HUES48 (cell line): ENCODE results near the gene GNGT1.

ENCODE experiments used
- H3K27ac ChIP-seq: one replicate; pipeline ENCODE4 v1.7.0; 2013; ENCODE audit warnings: low read depth, low read length, inconsistent platforms
- H3K27me3 ChIP-seq: 2 replicates; pipeline ENCODE4 v1.6.1; 2013; ENCODE audit warnings: mild to moderate bottlenecking, low read length; ENCODE audit not compliant: control insufficient read depth, insufficient read depth
- H3K36me3 ChIP-seq: 2 replicates; pipeline ENCODE4 v1.6.1; 2013; ENCODE audit warnings: low read length; ENCODE audit not compliant: control insufficient read depth, insufficient read depth
- H3K4me1 ChIP-seq: 2 replicates; pipeline ENCODE4 v1.6.1; 2013; ENCODE audit warnings: mild to moderate bottlenecking, low read length; ENCODE audit not compliant: control insufficient read depth, insufficient read depth
- H3K4me3 ChIP-seq: 2 replicates; pipeline ENCODE4 v1.5.1; 2013; ENCODE audit warnings: mild to moderate bottlenecking, low read depth, low read length
- H3K9ac ChIP-seq: 2 replicates; pipeline ENCODE4 v1.6.1; 2013; ENCODE audit warnings: mild to moderate bottlenecking, low read depth, low read length, moderate library complexity
- H3K9me3 ChIP-seq: 2 replicates; pipeline ENCODE4 v1.6.1; 2013; ENCODE audit warnings: low read length; ENCODE audit not compliant: control insufficient read depth, insufficient read depth

GNGT1 gene

DNA sequence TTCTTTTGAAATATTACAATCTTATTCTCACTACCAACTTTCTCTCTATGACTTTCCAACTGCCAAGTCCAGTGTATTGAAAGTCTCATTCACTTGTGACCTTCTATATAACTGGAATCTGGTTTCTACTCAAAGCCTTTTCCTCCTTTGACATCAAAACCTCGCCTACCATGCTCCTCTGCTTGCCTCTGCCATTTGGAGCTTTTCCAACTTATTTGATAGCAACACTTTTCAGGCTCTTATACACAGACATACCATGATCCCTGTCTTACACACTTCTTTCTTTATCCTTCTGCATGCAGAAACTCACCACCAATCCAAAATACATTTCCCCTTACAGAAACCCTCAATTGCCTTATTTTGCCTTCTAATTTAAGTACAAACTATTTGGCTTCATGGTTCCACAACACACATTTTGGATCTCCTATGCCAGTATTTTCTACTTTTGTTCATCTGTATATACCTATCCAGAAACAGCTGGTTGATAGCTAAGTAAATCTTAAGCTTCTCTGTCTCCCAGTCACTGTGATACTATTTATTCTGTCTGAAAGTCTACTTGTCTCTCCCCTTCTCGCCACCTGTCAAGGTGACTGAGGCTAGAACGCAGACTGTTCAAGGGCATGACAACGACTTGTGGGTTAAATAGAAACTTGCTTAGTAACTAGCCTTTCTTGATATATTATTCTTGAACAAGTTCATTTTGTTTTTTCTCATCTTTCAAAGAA lies 37.6 kb downstream of the GNGT1 start:
- Histone ChIP-seq H3K9me3 (no peaks in the 10 kb centered on the region), H3K4me1 (no peaks in the 10 kb centered on the region), H3K9ac (no peak overlapping the region)

DNA sequence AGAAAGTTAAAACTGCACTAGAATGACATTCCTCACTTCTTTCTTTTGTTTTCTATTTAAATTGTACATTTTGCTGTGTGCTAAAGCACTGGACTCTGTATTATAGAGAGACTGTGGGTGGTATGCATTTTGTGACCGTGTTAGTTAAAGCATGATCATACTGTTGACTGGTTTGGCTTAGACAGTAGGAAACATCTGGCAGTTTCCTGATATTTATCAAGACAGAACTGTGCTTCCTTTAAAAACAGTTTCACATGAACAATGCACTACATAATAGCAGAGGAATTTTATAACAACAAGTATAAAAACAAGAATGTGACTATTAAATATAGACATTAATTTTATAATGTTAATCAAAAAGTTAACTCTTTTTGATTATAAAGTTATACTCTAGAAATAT lies 38.3 kb downstream of the GNGT1 start:
- Histone ChIP-seq H3K36me3 (no peaks in the 10 kb centered on the region), H3K27ac (no peak overlapping the region), H3K9ac (no peak overlapping the region), H3K4me1 (no peaks in the 10 kb centered on the region), H3K9me3 (no peaks in the 10 kb centered on the region), H3K27me3 (no peaks in the 10 kb centered on the region), H3K4me3 (no peak overlapping the region)

More for the DNA sequence above, 37.6 kb downstream of the GNGT1 start:
- Histone ChIP-seq H3K27me3 (no peaks in the 10 kb centered on the region), H3K36me3 (no peaks in the 10 kb centered on the region), H3K4me3 (no peak overlapping the region), H3K27ac (no peak overlapping the region)

DNA sequence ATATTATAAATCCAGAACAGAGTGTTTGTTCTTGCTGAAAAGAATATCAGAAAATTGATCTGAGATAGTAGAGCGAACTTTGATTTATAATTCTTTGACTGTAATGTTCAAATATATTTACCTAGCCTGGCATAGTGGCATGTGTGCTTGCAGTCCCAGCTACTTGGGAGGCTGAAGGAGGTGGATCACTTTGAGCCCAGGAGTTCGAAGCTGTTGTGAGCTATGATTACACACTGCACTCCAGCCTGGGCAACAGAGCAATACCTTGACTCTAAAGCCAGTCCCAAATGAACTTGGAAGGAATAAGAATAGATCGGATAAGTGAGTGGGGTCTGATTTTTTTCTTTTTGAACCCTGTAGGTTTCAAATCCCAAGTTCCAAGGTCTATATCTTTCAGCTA lies 38.7 kb downstream of the GNGT1 start:
- Histone ChIP-seq H3K9me3 (no peaks in the 10 kb centered on the region), H3K36me3 (no peaks in the 10 kb centered on the region), H3K9ac (no peak overlapping the region), H3K4me1 (peaks cover 2% of the 10 kb centered on the region; the same call in 1 of the 2 replicates), H3K27me3 (no peaks in the 10 kb centered on the region), H3K27ac (no peak overlapping the region), H3K4me3 (no peak overlapping the region)

DNA sequence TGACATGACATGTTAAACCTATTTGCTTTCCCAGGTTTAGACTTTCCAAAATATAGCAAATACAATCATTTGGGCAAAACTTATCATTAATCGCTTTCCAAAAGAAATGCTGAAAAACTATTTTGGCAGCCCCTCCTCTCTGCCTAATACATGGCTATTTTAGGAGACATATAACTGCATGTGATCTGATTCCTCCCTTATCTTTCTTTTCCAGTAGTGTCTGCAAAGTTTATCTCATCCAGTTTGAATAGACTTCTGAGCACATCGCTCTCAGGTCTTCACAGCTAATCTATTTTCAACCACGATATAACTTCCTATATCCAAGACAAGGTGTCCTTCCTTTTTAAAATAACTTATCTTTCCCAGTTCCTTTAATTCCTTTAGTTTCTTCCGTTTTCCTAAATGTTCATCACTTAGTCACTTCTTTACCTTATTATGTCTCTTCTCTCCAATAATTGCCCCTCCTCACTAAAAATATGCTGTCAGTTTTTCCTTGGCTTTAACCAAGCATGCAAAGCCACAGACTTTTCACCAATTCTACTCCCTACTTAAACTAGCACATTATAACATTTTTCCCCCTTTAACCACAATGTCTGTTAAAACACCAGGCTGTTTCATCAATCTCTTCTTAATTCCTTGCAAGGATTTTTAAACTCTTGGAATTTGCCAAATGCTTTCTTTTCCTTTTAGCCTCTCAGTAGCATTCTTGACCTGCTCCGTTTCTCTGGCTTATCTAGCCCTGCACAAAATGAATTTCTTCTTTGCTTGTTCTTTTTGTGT lies 39.6 kb downstream of the GNGT1 start:
- no peak overlapping the region for H3K4me3 ChIP-seq
- H3K9ac ChIP-seq, result no peak overlapping the region
- no peaks in the 10 kb centered on the region for H3K27me3 ChIP-seq
- no peak overlapping the region for H3K27ac ChIP-seq
- peaks cover 5% of the 10 kb centered on the region; the same call in 1 of the 2 replicates for H3K4me1 ChIP-seq
- H3K36me3 ChIP-seq, result no peaks in the 10 kb centered on the region
- H3K9me3 ChIP-seq, result no peaks in the 10 kb centered on the region

DNA sequence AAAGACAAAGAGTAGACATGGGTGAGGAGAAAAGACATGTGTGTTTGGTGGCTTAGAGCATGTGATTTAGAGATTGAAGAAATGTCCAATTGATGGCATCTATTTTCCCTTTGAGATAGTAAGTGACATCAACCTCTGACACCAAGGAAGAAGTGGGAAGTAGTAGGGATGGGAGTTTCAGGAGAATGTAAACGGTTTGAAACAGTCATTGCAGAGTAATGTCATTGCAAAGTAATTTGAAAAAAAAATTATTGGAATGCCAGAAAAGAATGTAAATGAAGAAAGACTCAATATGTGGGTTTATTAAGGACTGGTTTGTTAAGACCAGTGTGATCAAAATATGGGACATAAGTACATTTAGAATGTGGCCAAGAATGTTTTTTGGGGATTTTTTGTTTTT lies 41.7 kb downstream of the GNGT1 start:
- Histone ChIP-seq H3K27ac (no peak overlapping the region), H3K9ac (no peak overlapping the region), H3K9me3 (no peaks in the 10 kb centered on the region), H3K4me1 (peaks cover 5% of the 10 kb centered on the region; the same call in 1 of the 2 replicates), H3K4me3 (no peak overlapping the region), H3K36me3 (no peaks in the 10 kb centered on the region), H3K27me3 (no peaks in the 10 kb centered on the region)

DNA sequence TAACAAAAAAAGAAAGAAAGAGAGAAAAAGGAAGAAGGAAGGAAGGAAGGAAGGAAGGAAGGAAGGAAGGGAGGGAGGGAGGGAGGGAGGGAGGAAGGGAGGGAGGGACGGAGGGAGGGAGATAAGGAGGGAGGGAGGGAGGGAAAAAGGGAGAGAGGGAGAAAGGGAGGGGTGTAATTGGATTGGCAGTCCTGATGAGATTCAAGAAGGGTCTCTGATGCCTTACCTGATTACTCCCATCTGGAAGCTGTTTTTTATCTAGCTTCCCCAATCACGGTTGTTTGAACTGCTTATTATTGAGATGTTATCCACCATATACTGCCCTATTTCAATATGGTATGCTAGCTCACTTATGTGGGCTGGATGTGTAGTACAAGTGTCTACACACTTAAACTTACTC lies 42.5 kb downstream of the GNGT1 start:
- Histone ChIP-seq H3K4me3 (no peak overlapping the region), H3K36me3 (no peaks in the 10 kb centered on the region), H3K4me1 (peaks cover 5% of the 10 kb centered on the region; the same call in 1 of the 2 replicates), H3K9me3 (no peaks in the 10 kb centered on the region), H3K27ac (no peak overlapping the region), H3K27me3 (no peaks in the 10 kb centered on the region), H3K9ac (no peak overlapping the region)

DNA sequence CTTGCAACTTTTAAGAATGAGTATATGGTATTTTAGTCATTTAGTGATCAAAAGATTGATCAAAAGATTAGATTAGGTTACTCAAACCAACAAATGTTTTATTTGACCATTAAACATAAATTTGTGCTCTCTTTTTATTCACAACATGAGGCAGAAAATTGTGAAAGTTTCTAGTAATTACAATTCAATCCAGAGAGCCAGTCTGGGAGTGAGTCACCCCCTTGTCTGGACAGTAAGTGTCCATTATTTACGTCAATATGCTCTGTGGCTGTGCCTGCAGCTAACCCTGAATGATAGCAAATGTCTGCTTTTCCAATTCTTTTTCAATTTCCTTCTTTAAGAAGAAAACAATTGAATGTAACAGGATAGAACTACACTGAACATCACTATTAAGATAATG lies 43.1 kb downstream of the GNGT1 start:
- no peaks in the 10 kb centered on the region for H3K9me3 ChIP-seq
- no peaks in the 10 kb centered on the region for H3K27me3 ChIP-seq
- peaks cover 5% of the 10 kb centered on the region; the same call in 1 of the 2 replicates for H3K4me1 ChIP-seq
- H3K27ac ChIP-seq, result no peak overlapping the region
- no peaks in the 10 kb centered on the region for H3K36me3 ChIP-seq
- no peak overlapping the region for H3K9ac ChIP-seq
- H3K4me3 ChIP-seq, result no peak overlapping the region

DNA sequence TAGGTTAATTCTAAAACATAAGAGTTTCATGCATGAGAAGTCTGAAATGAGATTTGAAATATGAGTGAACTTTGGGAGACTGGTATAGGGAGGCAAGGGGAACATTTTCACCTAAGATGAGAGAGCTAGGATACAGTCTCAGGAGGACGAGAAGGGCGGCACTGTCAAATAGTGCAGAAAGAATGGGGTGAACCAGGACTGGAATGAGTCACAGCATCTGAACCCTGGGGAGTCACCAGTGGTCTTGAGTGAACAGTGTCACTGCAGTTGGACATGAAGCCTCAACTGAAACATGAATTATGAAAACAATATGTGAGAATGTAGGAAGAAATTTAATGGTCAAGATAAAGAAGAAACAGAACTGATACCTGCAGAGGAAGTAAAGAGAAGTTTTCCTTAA lies 48.9 kb downstream of the GNGT1 start:
- Histone ChIP-seq H3K4me1 (peaks cover under 1% of the 10 kb centered on the region; the same call in 1 of the 2 replicates), H3K36me3 (no peaks in the 10 kb centered on the region)

DNA sequence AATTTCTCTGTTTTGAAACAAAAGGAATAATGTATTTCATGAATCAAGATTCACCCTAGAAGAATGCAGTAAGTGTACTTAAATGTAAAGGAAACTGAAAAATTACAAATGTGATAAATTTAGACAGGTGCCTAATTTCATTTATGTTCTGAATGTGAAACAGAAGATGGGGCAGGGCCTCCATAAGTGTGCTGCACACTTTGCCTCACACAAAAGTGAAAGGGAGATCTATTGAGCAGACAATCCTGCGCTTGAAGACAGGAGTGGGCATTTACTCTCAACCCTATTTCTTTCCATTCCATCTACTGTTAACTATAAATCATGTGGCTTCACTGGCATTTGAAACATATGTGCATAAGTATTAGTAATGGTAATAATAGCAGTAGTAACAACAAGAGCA lies 51.4 kb downstream of the GNGT1 start:
- Histone ChIP-seq H3K27ac (no peak overlapping the region), H3K36me3 (no peaks in the 10 kb centered on the region), H3K9me3 (no peaks in the 10 kb centered on the region), H3K27me3 (no peaks in the 10 kb centered on the region), H3K4me3 (no peak overlapping the region), H3K9ac (no peak overlapping the region), H3K4me1 (no peaks in the 10 kb centered on the region)

More for the DNA sequence above, 48.9 kb downstream of the GNGT1 start:
- H3K27ac ChIP-seq, result no peak overlapping the region
- no peak overlapping the region for H3K9ac ChIP-seq
- no peaks in the 10 kb centered on the region for H3K9me3 ChIP-seq
- no peak overlapping the region for H3K4me3 ChIP-seq
- H3K27me3 ChIP-seq, result no peaks in the 10 kb centered on the region

DNA sequence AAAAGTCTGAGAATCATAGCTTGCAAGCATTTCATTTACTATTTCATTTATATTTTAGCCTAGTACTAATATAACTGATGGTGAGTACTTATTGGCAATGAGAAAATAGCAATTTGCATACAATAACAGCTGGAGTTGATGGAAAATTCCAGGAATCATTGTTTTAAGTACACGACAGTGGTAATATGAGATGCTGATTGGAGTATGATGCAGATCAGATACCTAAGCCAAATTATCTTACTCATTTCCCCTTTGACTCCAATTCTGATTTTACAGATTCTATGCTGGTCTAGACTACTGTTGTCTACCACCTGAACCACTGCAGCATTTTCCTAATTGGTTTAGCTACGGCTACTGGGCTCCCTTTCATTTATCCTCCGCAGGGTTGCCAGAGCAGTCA lies 51.8 kb downstream of the GNGT1 start:
- H3K4me3 ChIP-seq, result no peak overlapping the region
- no peaks in the 10 kb centered on the region for H3K27me3 ChIP-seq
- no peaks in the 10 kb centered on the region for H3K9me3 ChIP-seq
- H3K4me1 ChIP-seq, result no peaks in the 10 kb centered on the region
- H3K9ac ChIP-seq, result no peak overlapping the region
- no peak overlapping the region for H3K27ac ChIP-seq
- H3K36me3 ChIP-seq, result no peaks in the 10 kb centered on the region

DNA sequence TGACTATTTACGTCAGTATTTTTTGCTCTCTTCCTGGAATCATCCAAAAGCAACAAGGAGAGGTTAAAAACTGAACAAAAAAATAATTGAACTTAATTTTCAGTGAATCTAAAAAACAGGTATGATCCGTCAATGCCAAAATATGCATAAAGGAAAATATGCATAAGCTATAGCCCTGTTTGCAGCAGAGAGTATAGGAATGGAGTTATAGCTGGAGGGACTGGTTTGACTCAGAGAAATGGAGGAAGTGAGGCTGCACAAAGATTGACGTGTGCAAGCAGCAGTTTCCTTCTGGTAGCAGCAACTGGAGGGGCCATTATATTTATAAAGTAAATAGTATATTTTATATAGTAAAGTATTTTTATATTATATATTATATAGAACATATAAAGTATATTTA lies 52.3 kb downstream of the GNGT1 start:
- Histone ChIP-seq H3K27me3 (no peaks in the 10 kb centered on the region), H3K27ac (no peak overlapping the region), H3K36me3 (no peaks in the 10 kb centered on the region), H3K9ac (no peak overlapping the region), H3K9me3 (no peaks in the 10 kb centered on the region), H3K4me3 (no peak overlapping the region), H3K4me1 (no peaks in the 10 kb centered on the region)
